ENCODE data around the gene HDAC7. TPM values are rescaled to one million over a fixed set of nuclear protein-coding genes. Genes with fewer than 3 reads are reported as not detected.

Gene HDAC7
- total and polyA plus RNA-seq, 2 experiments from 2014 or later: 41.3 to 60.1 TPM

- Histone ChIP-seq H3K27ac (ENCODE audit: low read depth) (peak overlapping the region; percentile 66; the same call in 1 of the 2 replicates), H4K20me1 (replicated peaks; ENCODE audit: insufficient read depth) (peaks cover 10% of the 10 kb centered on the region), H3K79me2 (replicated peaks; ENCODE audit: insufficient read depth) (peaks cover 55% of the 10 kb centered on the region), H3K27me3 (ENCODE audit: insufficient read depth) (no peaks in the 10 kb centered on the region), H2AFZ (no peak overlapping the region), H3K36me3 (ENCODE audit: insufficient read depth) (no peaks in the 10 kb centered on the region), H3K9me2 (ENCODE audit: insufficient read depth) (0 out of 2 replicates have a peak, but pooled peaks cover 3% of the 10 kb centered on the region), H3F3A (replicated peaks; ENCODE audit: low read depth) (peaks cover 3% of the 10 kb centered on the region; the same call in 1 of the 2 replicates), H3K4me2 (peak overlapping the region; percentile 99), H3K4me3 (peak overlapping the region; percentile 87), H3K4me1 (ENCODE audit: insufficient read depth) (peaks cover 56% of the 10 kb centered on the region)
- Mint-ChIP-seq H3K9me3 (no peaks in the 10 kb centered on the region), H3K4me3 (peak overlapping the region; percentile 90), H3K36me3 (ENCODE audit: low read depth) (peaks cover 8% of the 10 kb centered on the region), H3K27me3 (ENCODE audit: insufficient read depth, low read depth, poor library complexity) (peaks cover 19% of the 10 kb centered on the region), H3K27ac (peak overlapping the region; percentile 66; the same call in 1 of the 2 replicates), H3K4me1 (peaks cover 66% of the 10 kb centered on the region)
- TF ChIP-seq EZH2phosphoT487 (IDR thresholded peaks at IDR 0.05; ENCODE audit: unreplicated experiment) (no peak), ZNF462 (CRISPR knock-in tag; IDR thresholded peaks at IDR 0.05) (no peak), STAT1 (IDR thresholded peaks at IDR 0.05; ENCODE audit: unreplicated experiment) (no peak), CTCF (conservative IDR thresholded peaks at IDR 0.05; ENCODE audit: low read depth in 2 of 2) (peak; percentile 38 to 54)
- DNase-seq (ENCODE audit: low spot score) (peak; percentile 81), ATAC-seq (peak; percentile 46)
These were observed 386 bp downstream of the HDAC7 start for GRCh38 chr12:47819138-47819895.

All from GM23338 (cell line).